GM21619 (cell line): ENCODE results near the gene TRIM48.
"Not testable (repeated sequence)": the region's sequence is repeated elsewhere in the genome, so short reads cannot be mapped to it uniquely, and the experiment has no call there.

ENCODE experiments used
- ATAC-seq: cut with Tn5 transposase; IDR thresholded peaks from one replicate; pipeline ENCODE4 v1.9.1; 2021; ENCODE audit not compliant: unreplicated experiment

Gene TRIM48, protein sequence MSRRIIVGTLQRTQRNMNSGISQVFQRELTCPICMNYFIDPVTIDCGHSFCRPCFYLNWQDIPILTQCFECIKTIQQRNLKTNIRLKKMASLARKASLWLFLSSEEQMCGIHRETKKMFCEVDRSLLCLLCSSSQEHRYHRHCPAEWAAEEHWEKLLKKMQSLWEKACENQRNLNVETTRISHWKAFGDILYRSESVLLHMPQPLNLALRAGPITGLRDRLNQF

DNA sequence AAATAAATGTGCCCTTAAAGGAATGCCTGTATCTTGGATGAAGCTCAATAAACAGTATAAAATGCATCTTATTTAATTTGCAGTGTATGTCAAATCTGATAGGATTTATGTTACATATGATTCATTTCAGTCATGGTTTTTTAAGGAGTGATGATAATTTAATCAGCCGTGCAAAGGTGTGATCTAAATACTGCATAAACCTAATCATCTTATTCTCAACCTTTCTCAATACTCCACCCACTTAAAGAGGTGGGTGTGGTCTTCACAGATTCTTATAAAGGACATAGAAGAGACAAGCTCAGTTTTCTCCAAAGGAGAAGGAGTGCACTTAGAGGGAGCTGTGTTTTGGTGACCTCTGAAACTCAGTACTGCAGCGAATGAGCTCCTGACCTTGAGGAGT, at the start of gene TRIM48:
Gene TRIM48 (plus strand): TSS at position 301 of the 400 bp plus-strand sequence. CDS start 113 bp downstream, outside the sequence.
- ATAC-seq: not testable (repeated sequence)

DNA sequence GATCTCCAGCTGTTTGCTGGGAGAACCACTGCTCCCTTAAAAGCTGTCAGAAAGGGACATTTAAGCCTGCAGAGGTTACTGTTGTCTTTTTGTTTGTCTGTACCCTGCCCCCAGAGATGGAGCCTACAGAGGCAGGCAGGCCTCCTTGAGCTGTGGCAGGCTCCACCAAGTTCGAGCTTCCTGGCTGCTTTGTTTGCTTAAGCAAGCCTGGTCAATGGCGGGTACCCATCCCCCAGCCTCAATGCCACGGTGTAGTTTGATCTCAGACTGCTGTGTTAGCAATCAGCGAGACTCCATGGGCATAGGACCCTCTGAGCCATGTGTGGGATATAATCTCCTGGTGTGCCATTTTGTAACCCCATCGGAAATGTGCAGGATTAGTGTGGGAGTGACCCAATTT, 23.6 kb upstream of the TRIM48 start:
- ATAC-seq: not testable (repeated sequence)

DNA sequence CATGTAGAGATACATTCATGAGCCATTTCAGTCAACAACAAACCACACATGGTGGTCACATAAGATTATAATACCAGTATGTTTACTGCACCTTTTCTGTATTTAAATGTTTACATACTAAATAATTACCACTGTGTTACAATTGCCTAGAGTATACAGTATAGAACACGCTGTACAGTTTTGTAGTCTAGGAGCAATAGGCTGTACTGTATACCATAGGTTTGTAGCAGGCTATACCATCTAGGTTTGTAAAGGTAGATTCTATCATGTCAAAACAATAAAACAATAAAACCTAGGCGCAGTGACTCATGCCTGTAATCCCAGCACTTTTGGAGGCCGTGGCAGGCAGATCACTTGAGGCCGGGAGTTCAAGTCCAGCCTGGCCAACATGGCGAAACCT, 1.1 kb downstream of the TRIM48 start:
- no peak for ATAC-seq
